HFF-Myc (cell line): ENCODE measurements around the gene TDRD9.

Experiments
- DNase-seq: peaks from one replicate; pipeline ENCODE4 v3.0.0-alpha.2; 2011; ENCODE audit warnings: low read depth; ENCODE audit errors: extremely low read depth
- H3K4me3 ChIP-seq: replicated peaks from 2 replicates; pipeline ENCODE4 v1.5.1; 2011; ENCODE audit warnings: low read depth, mild to moderate bottlenecking, control low read depth, low read length
- CTCF ChIP-seq: IDR thresholded peaks from 2 replicates; pipeline ENCODE4 v1.5.1; 2012; ENCODE audit warnings: mild to moderate bottlenecking, low read depth, low read length, control low read depth; ENCODE audit errors: missing control alignments

TDRD9 gene

GRCh38 chr14:104064003-104064402 is 135.7 kb downstream of the TDRD9 start:
- DNase-seq = no peak
- H3K4me3 ChIP-seq = no peak overlapping the region
- no peak for TF ChIP-seq CTCF

- TF ChIP-seq CTCF = no peak
- no peak overlapping the region for H3K4me3 ChIP-seq
- no peak for DNase-seq
Observed at GRCh38 chr14:104066279-104066678, 138.0 kb downstream of the TDRD9 start.

- H3K4me3 ChIP-seq = no peak overlapping the region
- no peak for DNase-seq
- TF ChIP-seq CTCF = no peak
Observed at GRCh38 chr14:104066719-104067295, 138.6 kb downstream of the TDRD9 start.

GRCh38 chr14:104069541-104069940 is 141.3 kb downstream of the TDRD9 start:
- no peak overlapping the region for H3K4me3 ChIP-seq
- no peak for DNase-seq
- TF ChIP-seq CTCF = no peak

GRCh38 chr14:104072586-104072985 is 144.3 kb downstream of the TDRD9 start:
- no peak overlapping the region for H3K4me3 ChIP-seq
- TF ChIP-seq CTCF = no peak
- no peak for DNase-seq

- DNase-seq = no peak
- no peak for TF ChIP-seq CTCF
- no peak overlapping the region for H3K4me3 ChIP-seq
Observed at GRCh38 chr14:104073764-104074163, 145.5 kb downstream of the TDRD9 start.

GRCh38 chr14:104075530-104076151 is 147.4 kb downstream of the TDRD9 start:
- H3K4me3 ChIP-seq = no peak overlapping the region
- TF ChIP-seq CTCF = no peak
- DNase-seq = no peak
